ENCODE measurements around the gene ESR2.
A peak's percentile ranks its signal among the peaks of the same experiment; 100 is the strongest.

ESR2 gene

GRCh38 chr14:64232095-64232838 is 61.9 kb downstream of the ESR2 start:
- DNase-seq (ENCODE audit: insufficient read length, low spot score) (no peak), FAIRE-seq (peak; percentile 73)
- peak; percentile 52 for TF ChIP-seq SPI1 (IDR thresholded peaks at IDR 0.05; ENCODE audit: low read depth, low read length)
- TF ChIP-seq POU2F2 (IDR thresholded peaks at IDR 0.05; ENCODE audit: low read depth, low read length), result no peak

GRCh38 chr14:64229489-64229888 is 64.7 kb downstream of the ESR2 start:
- DNase-seq (ENCODE audit: insufficient read length, low spot score), result no peak
- no peak for FAIRE-seq
- TF ChIP-seq POLR2AphosphoS5 (IDR thresholded peaks at IDR 0.05; ENCODE audit: low read depth, low read length) (no peak), POLR2A (IDR thresholded peaks at IDR 0.05; ENCODE audit: low read depth, low read length) (no peak), PAX5 (IDR thresholded peaks at IDR 0.05; ENCODE audit: insufficient read depth, low read length, severe bottlenecking) (no peak), TAF1 (IDR thresholded peaks at IDR 0.05; ENCODE audit: low read depth, low read length) (no peak), SPI1 (IDR thresholded peaks at IDR 0.05; ENCODE audit: low read depth, low read length) (no peak), POU2F2 (IDR thresholded peaks at IDR 0.05; ENCODE audit: low read depth, low read length) (no peak)

- TF ChIP-seq SPI1 (IDR thresholded peaks at IDR 0.05; ENCODE audit: low read depth, low read length) (no peak), PAX5 (IDR thresholded peaks at IDR 0.05; ENCODE audit: insufficient read depth, low read length, severe bottlenecking) (no peak), POLR2A (IDR thresholded peaks at IDR 0.05; ENCODE audit: low read depth, low read length) (no peak), POLR2AphosphoS5 (IDR thresholded peaks at IDR 0.05; ENCODE audit: low read depth, low read length) (no peak), TAF1 (IDR thresholded peaks at IDR 0.05; ENCODE audit: low read depth, low read length) (no peak)
- FAIRE-seq, result no peak
These were observed 66.3 kb downstream of the ESR2 start for GRCh38 chr14:64227856-64228255.

GRCh38 chr14:64225151-64225757 is 68.9 kb downstream of the ESR2 start:
- no peak for FAIRE-seq
- DNase-seq (ENCODE audit: insufficient read length, low spot score), result no peak
- TF ChIP-seq POLR2A (IDR thresholded peaks at IDR 0.05; ENCODE audit: low read depth, low read length) (no peak), PAX5 (IDR thresholded peaks at IDR 0.05; ENCODE audit: insufficient read depth, low read length, severe bottlenecking) (no peak), POLR2AphosphoS5 (IDR thresholded peaks at IDR 0.05; ENCODE audit: low read depth, low read length) (no peak), TAF1 (IDR thresholded peaks at IDR 0.05; ENCODE audit: low read depth, low read length) (no peak), SPI1 (IDR thresholded peaks at IDR 0.05; ENCODE audit: low read depth, low read length) (no peak), POU2F2 (IDR thresholded peaks at IDR 0.05; ENCODE audit: low read depth, low read length) (no peak)

More at GRCh38 chr14:64227856-64228255, 66.3 kb downstream of the ESR2 start:
- no peak for DNase-seq (ENCODE audit: insufficient read length, low spot score)

GRCh38 chr14:64221391-64222003 is 72.7 kb downstream of the ESR2 start:
- no peak for TF ChIP-seq POU2F2 (IDR thresholded peaks at IDR 0.05; ENCODE audit: low read depth, low read length)
- TF ChIP-seq TAF1 (IDR thresholded peaks at IDR 0.05; ENCODE audit: low read depth, low read length), result no peak
- TF ChIP-seq SPI1 (IDR thresholded peaks at IDR 0.05; ENCODE audit: low read depth, low read length), result no peak
- TF ChIP-seq POLR2A (IDR thresholded peaks at IDR 0.05; ENCODE audit: low read depth, low read length), result no peak
- TF ChIP-seq POLR2AphosphoS5 (IDR thresholded peaks at IDR 0.05; ENCODE audit: low read depth, low read length), result no peak
- TF ChIP-seq PAX5 (IDR thresholded peaks at IDR 0.05; ENCODE audit: insufficient read depth, low read length, severe bottlenecking), result no peak
- no peak for DNase-seq (ENCODE audit: insufficient read length, low spot score)
- FAIRE-seq, result peak; percentile 51

GRCh38 chr14:64220466-64220865 is 73.7 kb downstream of the ESR2 start:
- peak; percentile 68 for FAIRE-seq
- DNase-seq (ENCODE audit: insufficient read length, low spot score), result no peak
- TF ChIP-seq PAX5 (IDR thresholded peaks at IDR 0.05; ENCODE audit: insufficient read depth, low read length, severe bottlenecking), result no peak
- no peak for TF ChIP-seq POLR2AphosphoS5 (IDR thresholded peaks at IDR 0.05; ENCODE audit: low read depth, low read length)
- TF ChIP-seq POLR2A (IDR thresholded peaks at IDR 0.05; ENCODE audit: low read depth, low read length), result no peak
- no peak for TF ChIP-seq SPI1 (IDR thresholded peaks at IDR 0.05; ENCODE audit: low read depth, low read length)
- TF ChIP-seq TAF1 (IDR thresholded peaks at IDR 0.05; ENCODE audit: low read depth, low read length), result no peak
- TF ChIP-seq POU2F2 (IDR thresholded peaks at IDR 0.05; ENCODE audit: low read depth, low read length), result no peak

GRCh38 chr14:64220056-64220455 is 74.1 kb downstream of the ESR2 start:
- no peak for DNase-seq (ENCODE audit: insufficient read length, low spot score)
- TF ChIP-seq POLR2AphosphoS5 (IDR thresholded peaks at IDR 0.05; ENCODE audit: low read depth, low read length) (no peak), POLR2A (IDR thresholded peaks at IDR 0.05; ENCODE audit: low read depth, low read length) (no peak), POU2F2 (IDR thresholded peaks at IDR 0.05; ENCODE audit: low read depth, low read length) (no peak), TAF1 (IDR thresholded peaks at IDR 0.05; ENCODE audit: low read depth, low read length) (no peak)
- no peak for FAIRE-seq

GRCh38 chr14:64218344-64219240 is 75.6 kb downstream of the ESR2 start:
- no peak for DNase-seq (ENCODE audit: insufficient read length, low spot score)
- FAIRE-seq, result peak; percentile 48
- TF ChIP-seq TAF1 (IDR thresholded peaks at IDR 0.05; ENCODE audit: low read depth, low read length) (no peak), POLR2A (IDR thresholded peaks at IDR 0.05; ENCODE audit: low read depth, low read length) (no peak), SPI1 (IDR thresholded peaks at IDR 0.05; ENCODE audit: low read depth, low read length) (peak; percentile 42; the same call in 1 of the 2 replicates)

GRCh38 chr14:64217834-64218233 is 76.3 kb downstream of the ESR2 start:
- FAIRE-seq, result peak; percentile 55
- TF ChIP-seq PAX5 (IDR thresholded peaks at IDR 0.05; ENCODE audit: insufficient read depth, low read length, severe bottlenecking) (no peak), POLR2AphosphoS5 (IDR thresholded peaks at IDR 0.05; ENCODE audit: low read depth, low read length) (no peak), SPI1 (IDR thresholded peaks at IDR 0.05; ENCODE audit: low read depth, low read length) (no peak), POLR2A (IDR thresholded peaks at IDR 0.05; ENCODE audit: low read depth, low read length) (no peak), TAF1 (IDR thresholded peaks at IDR 0.05; ENCODE audit: low read depth, low read length) (no peak), POU2F2 (IDR thresholded peaks at IDR 0.05; ENCODE audit: low read depth, low read length) (no peak)
- DNase-seq (ENCODE audit: insufficient read length, low spot score), result no peak

Data from GM12891 (cell line).